HCT116 (cell line): ENCODE measurements around the gene KRT15. TPM values are rescaled to one million over a fixed set of nuclear protein-coding genes. Genes with fewer than 3 reads are reported as not detected.

Source experiments
- ATAC-seq: fragments of 200-7000 bp; cut with Tn5 transposase; 2 replicates; pipeline ENCODE4 v1.9.1; 2020; ENCODE audit warnings: mild to moderate bottlenecking, moderate library complexity
- BruUV-seq: library from RNA; stranded (reverse); fragments of 400-500 nt; replicated peaks from 2 replicates; lab custom pipeline; 2021; lab: Mats Ljungman, UMichigan
- CTCF ChIA-PET: fragments of 300-600 bp; sonication (Branson Sonifier 250); formaldehyde crosslinking; loops from one replicate; lab custom pipeline; 2021; ENCODE audit warnings: antibody characterized with exemption; lab: Charles Lee
- POLR2A ChIA-PET: fragments of 300-600, 350-600 bp; sonication (Branson Sonifier 250); formaldehyde crosslinking; loops from one replicate; lab custom pipeline; 2021; ENCODE audit warnings: antibody characterized with exemption; lab: Charles Lee
- RAD21 ChIA-PET, 2 experiments: fragments of 300-600 bp; sonication (Branson Sonifier 250); formaldehyde crosslinking; loops; one replicate each; lab custom pipeline; 2023; ENCODE audit warnings: low total read pairs in 2 of 2; ENCODE audit not compliant: uncharacterized antibody in 2 of 2, unreplicated experiment in 2 of 2, low non-redundant PET in 1 of 2; lab: Charles Lee
- DNase-seq: peaks from one replicate; pipeline ENCODE4 v3.0.0-alpha.2; 2010; ENCODE audit warnings: low read depth, low spot score
- H2AFZ ChIP-seq: fragments of 200-600 bp; shearing (Covaris generic), sonication (generic); 2 replicates; pipeline ENCODE4 v1.6.1; 2017; ENCODE audit warnings: low read depth, mixed run types, mixed read lengths, antibody characterized with exemption, low read length; ENCODE audit not compliant: poor library complexity, severe bottlenecking
- H3K27ac ChIP-seq: 2 replicates; pipeline ENCODE4 v1.5.1; 2012; ENCODE audit warnings: low read depth, low read length
- H3K27me3 ChIP-seq: fragments of 200-600 bp; sonication (generic); 2 replicates; pipeline ENCODE4 v1.6.1; 2016; ENCODE audit warnings: mixed run types, low read length, mixed read lengths; ENCODE audit not compliant: insufficient read depth
- H3K36me3 ChIP-seq, 2 experiments: fragments of 200-500 bp in 1 of 2; fragments of 200-600 bp in 1 of 2; sonication (Bioruptor generic) in 1 of 2; sonication (generic) in 1 of 2; 2 replicates each; pipeline versions ENCODE4 v1.5.1 to v1.6.1; 2014 to 2016; ENCODE audit warnings: low read length in 2 of 2, inconsistent platforms in 1 of 2, mixed read lengths in 1 of 2, mixed run types in 1 of 2; ENCODE audit not compliant: insufficient read depth in 2 of 2, control insufficient read depth in 1 of 2
- H3K4me1 ChIP-seq, 2 experiments: fragments of 200-600 bp in 1 of 2; sonication (generic) in 1 of 2; 2 replicates each; pipeline versions ENCODE4 v1.5.1 to v1.6.1; 2012 to 2017; ENCODE audit warnings: low read length in 2 of 2, inconsistent platforms in 1 of 2, mild to moderate bottlenecking in 1 of 2, mixed read lengths in 1 of 2, mixed run types in 1 of 2, moderate library complexity in 1 of 2; ENCODE audit not compliant: insufficient read depth in 2 of 2, control insufficient read depth in 1 of 2
- H3K4me2 ChIP-seq: fragments of 200-600 bp; sonication (generic); 2 replicates; pipeline ENCODE4 v1.6.1; 2017; ENCODE audit warnings: mixed run types, low read length, mixed read lengths
- H3K4me3 ChIP-seq, 2 experiments: fragments of 200-600 bp in 1 of 2; sonication (generic) in 1 of 2; replicated peaks in 1 of 2; 2 replicates each; pipeline ENCODE4 v1.5.1; 2011 to 2016; ENCODE audit warnings: low read length in 2 of 2, control low read depth in 1 of 2, low read depth in 1 of 2, mild to moderate bottlenecking in 1 of 2, mixed read lengths in 1 of 2, mixed run types in 1 of 2
- H3K79me2 ChIP-seq: fragments of 200-600 bp; sonication (generic); 2 replicates; pipeline ENCODE4 v1.6.1; 2017; ENCODE audit warnings: mild to moderate bottlenecking, mixed run types, low read length, moderate library complexity, mixed read lengths; ENCODE audit not compliant: insufficient read depth
- H3K9ac ChIP-seq: fragments of 200-600 bp; sonication (generic); 2 replicates; pipeline ENCODE4 v1.6.1; 2016; ENCODE audit warnings: low read length, mixed read lengths
- H3K9me2 ChIP-seq: fragments of 200-600 bp; sonication (generic), shearing (Covaris generic); 2 replicates; pipeline ENCODE4 v1.6.1; 2017; ENCODE audit warnings: mixed run types, mild to moderate bottlenecking, moderate library complexity; ENCODE audit not compliant: insufficient read depth
- H3K9me3 ChIP-seq, 2 experiments: fragments of 200-500 bp in 1 of 2; fragments of 200-600 bp in 1 of 2; sonication (Bioruptor generic) in 1 of 2; sonication (generic) in 1 of 2; 2 replicates each; pipeline ENCODE4 v1.6.1; 2014 to 2017; ENCODE audit warnings: low read length in 2 of 2, mixed read lengths in 2 of 2, inconsistent platforms in 1 of 2, low read depth in 1 of 2, mild to moderate bottlenecking in 1 of 2, mixed run types in 1 of 2, moderate library complexity in 1 of 2; ENCODE audit not compliant: control insufficient read depth in 1 of 2, insufficient read depth in 1 of 2
- H4K20me1 ChIP-seq: fragments of 200-600 bp; sonication (generic), shearing (Covaris generic); 2 replicates; pipeline ENCODE4 v1.6.1; 2017; ENCODE audit warnings: mixed run types, mild to moderate bottlenecking, moderate library complexity; ENCODE audit not compliant: insufficient read depth
- CTCF ChIP-seq, 3 experiments: fragments of 200-600 bp in 1 of 3; sonication (generic) in 1 of 3; IDR thresholded peaks in 2 of 3; conservative IDR thresholded peaks in 1 of 3; 2 replicates each; pipeline ENCODE4 v1.5.1; 2012 to 2017; ENCODE audit warnings: low read depth in 2 of 3, low read length in 2 of 3, antibody characterized with exemption in 1 of 3, borderline replicate concordance in 1 of 3, control low read depth in 1 of 3, mild to moderate bottlenecking in 1 of 3, mixed read lengths in 1 of 3, mixed run types in 1 of 3, moderate library complexity in 1 of 3; ENCODE audit not compliant: insufficient read depth in 1 of 3
- EGR1 ChIP-seq: IDR thresholded peaks from 2 replicates; pipeline ENCODE4 v1.6.1; 2012; ENCODE audit warnings: low read depth
- ELF1 ChIP-seq: IDR thresholded peaks from 2 replicates; pipeline ENCODE4 v1.6.1; 2012; ENCODE audit warnings: low read depth, borderline replicate concordance
- POLR2A ChIP-seq: IDR thresholded peaks from 2 replicates; pipeline ENCODE4 v1.7.0; 2011; ENCODE audit warnings: borderline replicate concordance; ENCODE audit not compliant: insufficient read depth, insufficient read length; ENCODE audit errors: extremely low read depth
- RAD21 ChIP-seq: IDR thresholded peaks from 2 replicates; pipeline ENCODE4 v1.6.1; 2012; ENCODE audit warnings: low read depth, mild to moderate bottlenecking
- TCF7L2 ChIP-seq: IDR thresholded peaks from 2 replicates; pipeline ENCODE4 v1.7.0; 2011; ENCODE audit warnings: borderline replicate concordance, inconsistent platforms; ENCODE audit not compliant: insufficient read depth, insufficient read length; ENCODE audit errors: extremely low read depth
- ZBTB33 ChIP-seq: IDR thresholded peaks from 2 replicates; pipeline ENCODE4 v1.6.1; 2011; ENCODE audit warnings: mild to moderate bottlenecking, low read length, moderate library complexity; ENCODE audit not compliant: insufficient replicate concordance; ENCODE audit errors: extremely low read depth
- ZFX ChIP-seq: fragments of 450-650 bp; IDR thresholded peaks from 2 replicates; pipeline ENCODE4 v1.6.1; 2017
- ZNF274 ChIP-seq: fragments of 200-500 bp; sonication (Bioruptor generic); IDR thresholded peaks from 2 replicates; pipeline ENCODE4 v1.6.1; 2014; ENCODE audit warnings: mild to moderate bottlenecking, low read depth, low read length, inconsistent platforms
- intact Hi-C: fragments of 100-400 bp; cut with micrococcal nuclease; formaldehyde crosslinking; loops from 2 replicates; pipeline ENCODE4 v1.10.0; 2022
- total RNA-seq: library from RNA; stranded (reverse); gene quantifications from one replicate; pipeline ENCODE4 v1.2.1, GENCODE V29; 2021; ENCODE audit not compliant: unreplicated experiment

Gene KRT15
- total RNA-seq, 1 experiment from 2014 or later = 37.1 TPM

GRCh38 chr17:41484920-41485904 is 33.5 kb downstream of the KRT15 start:
- H4K20me1 ChIP-seq = no peaks in the 10 kb centered on the region
- no peaks in the 10 kb centered on the region for H3K9me3 ChIP-seq
- POLR2A ChIA-PET = no interaction called here
- DNase-seq (no peak), ATAC-seq (no peak)
- H3K27ac ChIP-seq = no peak overlapping the region
- H3K9ac ChIP-seq = no peak overlapping the region
- H2AFZ ChIP-seq = no peak overlapping the region
- H3K79me2 ChIP-seq = no peaks in the 10 kb centered on the region
- H3K27me3 ChIP-seq = no peaks in the 10 kb centered on the region
- no peak overlapping the region for H3K4me3 ChIP-seq
- H3K4me1 ChIP-seq = peaks cover 0 to 3% of the 10 kb centered on the region in 2 experiments; a peak in 2 of 4 replicates
- no peaks in the 10 kb centered on the region for H3K36me3 ChIP-seq
- TF ChIP-seq POLR2A (no peak), ZFX (no peak)
- CTCF ChIA-PET = no interaction called here
- no peaks in the 10 kb centered on the region for H3K9me2 ChIP-seq
- H3K4me2 ChIP-seq = no peak overlapping the region
- BruUV-seq = no TSS peak
- intact Hi-C loops = no loop called here
- RAD21 ChIA-PET = no interaction called here

GRCh38 chr17:41483991-41484826 is 34.5 kb downstream of the KRT15 start:
- Histone ChIP-seq H3K4me2 (no peak overlapping the region), H3K27me3 (no peaks in the 10 kb centered on the region), H3K9ac (no peak overlapping the region), H3K9me2 (no peaks in the 10 kb centered on the region), H3K4me3 (no peak overlapping the region), H3K27ac (no peak overlapping the region), H3K4me1 (no peaks in the 10 kb centered on the region; a peak in 1 of 4 replicates), H4K20me1 (no peaks in the 10 kb centered on the region), H3K9me3 (no peaks in the 10 kb centered on the region), H3K79me2 (no peaks in the 10 kb centered on the region), H2AFZ (no peak overlapping the region), H3K36me3 (no peaks in the 10 kb centered on the region)
- RAD21 ChIA-PET = no interaction called here
- no TSS peak for BruUV-seq
- intact Hi-C loops = no loop called here
- TF ChIP-seq CTCF (IDR thresholded peaks at IDR 0.05 in 2 of 3, conservative IDR thresholded peaks at IDR 0.05 in 1 of 3; ENCODE audit: borderline replicate concordance in 1 of 3, insufficient read depth in 1 of 3, low read depth in 2 of 3, low read length in 2 of 3) = no peak
- TF ChIP-seq ELF1 = no peak
- no peak for TF ChIP-seq ZBTB33
- no peak for TF ChIP-seq EGR1
- TF ChIP-seq ZNF274 = no peak
- no peak for TF ChIP-seq TCF7L2
- TF ChIP-seq ZFX = no peak
- no peak for TF ChIP-seq RAD21
- TF ChIP-seq POLR2A = no peak
- CTCF ChIA-PET = no interaction called here
- DNase-seq (no peak), ATAC-seq (no peak)
- POLR2A ChIA-PET = no interaction called here
